ENCODE measurements around the gene CAMSAP1.

- TF ChIP-seq CTCF (conservative IDR thresholded peaks at IDR 0.05) = no peak
- no peak for TF ChIP-seq EZH2 (IDR thresholded peaks at IDR 0.05; ENCODE audit: low read depth)
Measured at GRCh38 chr9:135779571-135779970, 127.8 kb downstream of the CAMSAP1 start.

All from PC-9 (cell line).